GM10248 (cell line): ENCODE data around the gene EDAR.

Experiments
- CTCF ChIA-PET: fragments of 300-600 bp; sonication (Branson Sonifier 250); formaldehyde crosslinking; extraction: SDS; loops from one replicate; lab custom pipeline; 2021; ENCODE audit warnings: antibody characterized with exemption; lab: Yijun Ruan, JAX
- POLR2A ChIA-PET: fragments of 350-650 bp; sonication (Branson Sonifier 250); formaldehyde crosslinking; extraction: SDS; loops from one replicate; lab custom pipeline; 2020; ENCODE audit warnings: antibody characterized with exemption; lab: Yijun Ruan, JAX
- DNase-seq: peaks from one replicate; pipeline ENCODE4 v3.0.0; 2012; ENCODE audit errors: extremely low spot score
- TF ChIP-seq, protein P1 (sequence below): IDR thresholded peaks from 2 replicates; pipeline ENCODE4 v1.5.1; 2012; ENCODE audit warnings: mild to moderate bottlenecking, low read depth; ENCODE audit errors: extremely low read depth, missing control alignments, control extremely low read depth

Gene EDAR

GRCh38 chr2:108855194-108855593 lies 133.8 kb downstream of the EDAR start:
- TF ChIP-seq, protein P1, sequence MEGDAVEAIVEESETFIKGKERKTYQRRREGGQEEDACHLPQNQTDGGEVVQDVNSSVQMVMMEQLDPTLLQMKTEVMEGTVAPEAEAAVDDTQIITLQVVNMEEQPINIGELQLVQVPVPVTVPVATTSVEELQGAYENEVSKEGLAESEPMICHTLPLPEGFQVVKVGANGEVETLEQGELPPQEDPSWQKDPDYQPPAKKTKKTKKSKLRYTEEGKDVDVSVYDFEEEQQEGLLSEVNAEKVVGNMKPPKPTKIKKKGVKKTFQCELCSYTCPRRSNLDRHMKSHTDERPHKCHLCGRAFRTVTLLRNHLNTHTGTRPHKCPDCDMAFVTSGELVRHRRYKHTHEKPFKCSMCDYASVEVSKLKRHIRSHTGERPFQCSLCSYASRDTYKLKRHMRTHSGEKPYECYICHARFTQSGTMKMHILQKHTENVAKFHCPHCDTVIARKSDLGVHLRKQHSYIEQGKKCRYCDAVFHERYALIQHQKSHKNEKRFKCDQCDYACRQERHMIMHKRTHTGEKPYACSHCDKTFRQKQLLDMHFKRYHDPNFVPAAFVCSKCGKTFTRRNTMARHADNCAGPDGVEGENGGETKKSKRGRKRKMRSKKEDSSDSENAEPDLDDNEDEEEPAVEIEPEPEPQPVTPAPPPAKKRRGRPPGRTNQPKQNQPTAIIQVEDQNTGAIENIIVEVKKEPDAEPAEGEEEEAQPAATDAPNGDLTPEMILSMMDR = peak; percentile 23
- ChIA-PET CTCF (interaction anchor here (0.8 to 1.7 kb wide), 3 partner anchors 11 to 318 kb away, joined by 3 to 9 read pairs (median 4); no protein-coding TSS in a partner anchor), POLR2A (no interaction called here)
- no peak for DNase-seq

DNA sequence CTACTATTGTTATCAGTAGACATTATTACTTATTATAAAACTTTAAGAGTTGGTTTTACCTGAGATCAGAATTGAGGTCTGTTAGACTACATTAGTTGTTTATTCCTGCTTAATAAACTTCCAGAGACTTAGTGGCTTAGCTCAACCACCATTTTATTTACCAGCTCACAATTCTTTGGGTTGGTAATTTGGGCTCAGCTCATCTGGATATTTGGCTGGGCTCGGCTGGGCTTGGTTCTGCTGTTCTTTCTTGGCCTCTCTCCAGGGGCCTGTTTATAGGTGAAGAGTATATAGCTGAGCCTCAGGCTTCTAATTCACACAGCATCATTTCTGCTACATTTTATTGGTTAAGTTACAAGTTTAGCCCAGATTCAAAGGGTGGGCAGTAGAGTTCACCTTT lies 134.5 kb downstream of the EDAR start:
- ChIA-PET CTCF (interaction anchor here (1.0 to 1.7 kb wide), 3 partner anchors 10 to 50 kb away, joined by 3 to 9 read pairs (median 4); no protein-coding TSS in a partner anchor), POLR2A (no interaction called here)
- TF ChIP-seq, protein P1 = no peak
- no peak for DNase-seq

DNA sequence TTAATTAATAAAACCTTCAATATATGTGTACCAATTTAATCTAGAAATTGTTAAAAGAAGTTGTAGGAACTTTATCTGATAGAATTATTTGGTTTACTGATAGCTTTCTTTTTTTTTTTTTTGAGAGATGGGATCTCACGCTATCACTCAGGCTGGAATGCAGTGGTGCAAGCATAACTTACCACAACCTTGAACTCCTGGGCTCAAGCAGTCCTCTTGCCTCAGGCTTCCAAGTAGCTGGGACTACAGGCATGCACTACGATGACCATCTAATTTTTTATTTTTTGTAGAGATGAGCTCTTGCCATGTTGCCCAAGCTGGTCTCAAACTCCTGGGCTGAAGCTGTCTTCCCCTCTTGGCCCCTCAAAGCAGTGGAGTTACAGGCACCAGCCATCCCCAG lies 135.6 kb downstream of the EDAR start:
- TF ChIP-seq, protein P1 = no peak
- CTCF ChIA-PET = interaction anchor here (1.0 to 1.7 kb wide), 3 partner anchors 11 to 49 kb away, joined by 3 to 9 read pairs (median 4); no protein-coding TSS in a partner anchor
- POLR2A ChIA-PET = no interaction called here
- no peak for DNase-seq

- ChIA-PET POLR2A (no interaction called here), CTCF (interaction anchor here (1.0 kb wide), 1 partner anchor 18 kb away, joined by 3 read pairs; no protein-coding TSS in a partner anchor)
- TF ChIP-seq, protein P1 = no peak
- DNase-seq = no peak
These were observed 136.6 kb downstream of the EDAR start for GRCh38 chr2:108852375-108852774.

GRCh38 chr2:108847000-108847399 lies 142.0 kb downstream of the EDAR start:
- CTCF ChIA-PET = interaction anchor here (1.7 to 1.9 kb wide), 2 partner anchors 12 to 82 kb away, joined by 3 to 5 read pairs; no protein-coding TSS in a partner anchor
- DNase-seq = no peak
- TF ChIP-seq, protein P1 = no peak
- POLR2A ChIA-PET = no interaction called here

- DNase-seq = no peak
- POLR2A ChIA-PET = no interaction called here
These were observed 143.1 kb downstream of the EDAR start for GRCh38 chr2:108845923-108846322.

More at GRCh38 chr2:108845923-108846322, 143.1 kb downstream of the EDAR start:
- CTCF ChIA-PET = interaction anchor here (1.9 kb wide), 1 partner anchor 11 kb away, joined by 5 read pairs; no protein-coding TSS in a partner anchor
- TF ChIP-seq, protein P1 = no peak
